GM11168 (cell line): ENCODE results near the gene CLSTN1.
"Not testable (repeated sequence)": the region's sequence is repeated elsewhere in the genome, so short reads cannot be mapped to it uniquely, and the experiment has no call there.

Experiments
- in situ Hi-C: fragments of 300-500 bp; cut with MboI; formaldehyde crosslinking; loops from one replicate; pipeline ENCODE4 v1.12.0; 2022; ENCODE audit warnings: low sequenced_read_pairs; ENCODE audit not compliant: unreplicated experiment

CLSTN1 gene

GRCh38 chr1:9805006-9805508, 18.7 kb downstream of the CLSTN1 start:
- in situ Hi-C loops: no loop called here

DNA sequence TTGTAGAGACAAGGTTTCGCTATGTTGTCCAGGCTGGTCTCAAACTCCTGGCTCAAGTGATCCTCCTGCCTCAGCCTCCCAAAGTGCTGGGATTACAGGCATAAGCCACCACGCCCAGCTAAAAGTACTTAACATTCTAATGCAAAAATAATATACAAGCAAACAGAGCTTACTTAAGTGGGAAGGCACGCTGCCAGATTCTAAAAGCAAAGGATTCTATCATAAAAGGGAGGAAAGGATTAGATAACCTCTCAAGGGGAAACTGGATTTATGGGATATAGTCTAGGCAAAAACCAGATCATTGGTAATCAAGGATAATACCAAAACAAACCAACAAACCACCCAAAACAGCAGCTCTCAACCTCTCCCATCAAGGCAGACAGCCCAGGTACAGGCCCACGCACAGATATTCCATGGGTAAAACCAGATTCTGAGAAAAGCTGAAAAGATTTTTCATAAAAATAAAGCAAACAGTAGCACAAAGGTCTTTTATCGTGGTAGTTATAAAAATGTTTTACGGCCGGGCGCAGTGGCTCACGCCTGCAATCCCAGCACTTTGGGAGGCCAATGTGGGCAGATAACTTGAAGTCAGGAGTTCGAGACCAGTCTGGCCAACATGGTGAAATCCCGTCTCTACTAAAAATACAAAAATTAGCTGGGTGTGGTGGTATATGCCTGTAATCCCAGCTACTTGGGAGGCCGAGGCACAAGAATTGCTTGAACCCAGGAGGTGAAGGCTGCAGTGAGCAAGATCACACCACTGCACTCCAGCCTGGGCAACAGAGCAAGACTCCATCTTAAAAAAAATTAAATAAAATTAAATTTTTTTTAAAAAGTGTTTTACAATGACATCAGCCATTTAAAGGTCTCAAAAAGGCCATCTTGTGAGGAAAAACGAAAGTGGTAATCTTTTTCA, 20.5 kb downstream of the CLSTN1 start:
- in situ Hi-C loops: not testable (repeated sequence)

- in situ Hi-C loops: no loop called here
These were observed 21.9 kb downstream of the CLSTN1 start for GRCh38 chr1:9801909-9802308.

- in situ Hi-C loops: no loop called here
These were observed 25.3 kb downstream of the CLSTN1 start for GRCh38 chr1:9798236-9799130.

DNA sequence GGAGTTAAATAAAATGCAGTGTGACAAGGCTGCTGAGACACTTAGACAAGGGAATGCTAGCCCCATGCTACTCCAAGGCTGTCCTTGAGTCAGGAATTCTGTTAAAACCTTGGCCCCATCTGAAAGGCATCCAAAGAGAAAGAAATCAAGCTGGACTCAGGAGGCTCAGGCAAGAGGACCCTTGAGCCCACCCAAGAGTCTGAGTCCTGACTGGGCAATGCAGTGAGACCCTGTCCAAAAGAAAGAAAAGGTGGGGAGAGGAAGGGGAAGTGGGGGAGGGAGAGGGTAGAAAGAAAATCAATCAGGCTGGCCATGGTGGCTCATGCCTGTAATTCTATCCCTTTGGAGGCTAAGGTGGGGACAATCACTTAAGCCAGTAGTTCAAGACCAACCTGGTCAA, 26.7 kb downstream of the CLSTN1 start:
- in situ Hi-C loops: no loop called here

GRCh38 chr1:9794081-9794480, 29.7 kb downstream of the CLSTN1 start:
- in situ Hi-C loops: no loop called here

DNA sequence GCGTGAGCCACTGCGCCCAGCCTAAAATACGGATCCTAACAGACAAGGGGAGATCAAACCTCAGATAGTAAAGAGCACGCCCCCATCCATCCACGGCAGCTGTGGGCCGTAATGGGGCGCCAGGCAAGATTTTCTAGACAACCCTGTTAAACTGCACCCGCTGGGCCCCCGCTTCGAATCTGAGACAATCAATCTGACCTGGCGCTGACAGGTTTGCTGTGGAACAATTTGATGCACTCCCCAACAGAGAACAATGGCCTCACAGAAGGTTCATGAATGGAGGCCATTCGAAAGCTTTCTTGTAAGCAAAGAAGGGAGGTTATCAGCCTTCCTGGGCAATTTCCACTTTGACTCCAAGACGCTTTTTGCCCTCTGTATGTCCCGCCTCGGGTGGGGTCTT, 30.5 kb downstream of the CLSTN1 start:
- in situ Hi-C loops: no loop called here

DNA sequence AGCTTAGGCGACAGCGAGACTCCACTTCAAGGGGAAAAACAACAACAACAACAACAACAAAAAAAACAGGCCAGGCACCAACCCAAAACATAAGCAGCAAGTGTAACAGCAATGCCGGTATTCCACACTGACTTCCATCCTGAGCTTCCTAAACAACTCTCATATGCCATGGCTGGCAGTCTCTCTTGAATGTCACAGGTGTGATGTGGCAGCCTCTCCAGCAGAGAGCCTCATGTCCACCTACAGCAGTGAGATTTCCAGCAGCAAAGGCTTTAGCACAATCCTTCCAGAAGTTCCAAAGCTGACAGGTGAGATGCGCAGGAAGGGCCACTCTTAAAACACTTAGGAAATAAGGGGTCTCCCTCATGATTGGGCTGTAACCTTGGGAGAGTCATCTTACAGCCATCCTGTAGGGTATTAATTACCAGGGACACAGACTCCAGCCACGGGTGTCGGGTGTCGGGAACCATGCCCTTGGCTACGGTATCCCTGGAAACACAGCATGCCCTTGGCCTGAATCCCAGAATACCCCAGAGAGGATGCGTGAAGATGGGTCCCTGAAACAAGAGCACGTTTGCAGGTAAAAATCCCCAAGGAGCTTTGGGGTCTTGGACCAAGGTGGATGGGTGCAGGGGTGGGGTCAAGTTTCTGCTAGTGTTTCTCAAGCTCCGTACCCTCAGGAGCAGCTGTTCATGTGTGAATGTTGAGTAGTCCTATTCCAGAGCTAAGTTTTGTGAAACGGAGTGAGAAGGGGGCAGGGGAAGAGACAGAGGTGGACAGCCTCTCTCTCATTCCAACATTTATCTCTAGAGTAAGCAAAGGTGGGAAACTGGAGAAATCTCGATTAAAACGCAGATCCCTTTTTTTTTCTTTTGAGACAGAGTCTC, 31.4 kb downstream of the CLSTN1 start:
- in situ Hi-C loops: no loop called here

DNA sequence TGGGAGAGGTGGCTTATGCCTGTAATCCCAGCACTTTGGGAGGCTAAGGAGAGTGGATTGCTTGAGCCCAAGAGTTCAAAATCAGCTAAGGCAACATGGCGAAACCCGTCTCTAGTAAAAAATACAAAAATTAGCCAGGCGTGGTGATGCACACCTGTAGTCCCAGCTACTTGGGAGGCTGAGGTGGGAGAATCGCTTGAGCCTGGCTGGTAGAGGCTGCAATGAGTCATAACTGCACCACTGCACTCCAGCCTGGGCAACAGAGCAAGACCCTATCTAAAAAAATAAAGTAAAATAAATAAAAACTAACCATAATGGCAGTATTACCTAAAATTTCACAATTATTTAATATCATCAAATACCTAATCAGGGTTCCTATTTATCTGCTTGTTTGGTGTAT, 34.1 kb downstream of the CLSTN1 start:
- in situ Hi-C loops: not testable (repeated sequence)

DNA sequence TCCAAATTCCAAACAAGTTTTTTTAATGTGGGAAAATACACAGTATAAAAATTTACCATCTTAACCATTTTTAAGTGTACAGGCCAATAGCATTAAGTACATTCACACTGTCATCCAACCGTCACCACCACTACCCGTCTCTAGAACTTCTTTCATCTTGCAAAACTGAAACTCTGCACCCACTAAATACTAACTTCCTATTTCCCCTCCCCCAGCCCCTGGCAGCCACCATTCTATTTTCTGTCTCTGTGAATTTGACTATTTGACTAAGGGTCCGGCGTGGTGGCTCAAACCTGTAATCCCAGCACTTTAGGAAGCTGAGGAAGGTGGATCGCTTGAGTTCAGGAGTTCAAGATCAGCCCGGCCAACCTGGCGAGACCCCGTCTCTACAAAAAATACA, 36.1 kb downstream of the CLSTN1 start:
- in situ Hi-C loops: no loop called here

DNA sequence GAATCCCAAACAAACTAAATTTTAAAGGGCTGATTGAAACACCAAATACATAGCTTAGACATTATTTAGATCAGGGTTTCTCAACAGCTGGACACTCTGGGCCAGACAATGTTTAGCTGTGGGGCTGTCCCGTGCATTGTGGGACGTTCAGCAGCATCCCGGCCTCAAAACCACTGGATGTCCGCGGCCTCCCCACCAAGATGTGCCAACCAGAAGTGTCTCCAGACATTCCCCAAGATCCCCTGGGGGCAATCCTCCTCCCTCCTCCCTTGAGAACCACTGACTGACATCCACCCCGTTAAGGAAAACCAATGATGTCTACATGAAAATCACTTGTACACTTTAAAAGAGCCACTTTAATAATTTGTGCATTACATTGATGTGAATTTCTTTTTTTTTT, 38.4 kb downstream of the CLSTN1 start:
- in situ Hi-C loops: no loop called here

- in situ Hi-C loops: loop anchor here (5.0 kb wide), 1 partner anchor 83 kb away; no protein-coding TSS in a partner anchor
These were observed 39.1 kb downstream of the CLSTN1 start for GRCh38 chr1:9784508-9785133.

- in situ Hi-C loops: loop anchor here (5.0 kb wide), 1 partner anchor 84 kb away; no protein-coding TSS in a partner anchor
These were observed 40.9 kb downstream of the CLSTN1 start for GRCh38 chr1:9782897-9783296.

- in situ Hi-C loops: loop anchor here (5.0 kb wide), 1 partner anchor 85 kb away; no protein-coding TSS in a partner anchor
These were observed 41.5 kb downstream of the CLSTN1 start for GRCh38 chr1:9782116-9782751.

- in situ Hi-C loops: loop anchor here (5.0 kb wide), 1 partner anchor 87 kb away; no protein-coding TSS in a partner anchor
These were observed 43.1 kb downstream of the CLSTN1 start for GRCh38 chr1:9780554-9781110.

DNA sequence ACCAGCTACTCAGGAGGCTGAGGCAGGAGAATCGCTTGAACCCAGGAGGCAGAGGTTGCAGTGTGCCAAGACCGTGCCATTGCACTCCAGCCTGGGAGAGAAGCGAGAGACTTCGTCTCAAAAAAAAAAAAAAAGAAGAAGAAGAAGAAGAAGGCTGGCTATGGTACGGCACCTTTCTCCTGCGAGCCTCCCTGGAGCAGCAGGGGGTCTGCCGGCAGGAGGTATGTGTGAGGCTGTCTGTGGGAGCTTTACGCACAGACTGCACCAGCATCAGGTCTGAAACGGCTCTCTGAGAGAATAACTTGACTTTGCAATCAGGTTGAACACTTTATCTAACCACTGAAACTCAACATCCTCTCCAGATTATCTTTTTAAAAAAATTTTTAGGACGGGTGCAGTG, 44.9 kb downstream of the CLSTN1 start:
- in situ Hi-C loops: no loop called here

- in situ Hi-C loops: no loop called here
These were observed 47.1 kb downstream of the CLSTN1 start for GRCh38 chr1:9776685-9777084.
